Nasal cavity respiratory epithelium epithelial cell of viscerocranial mucosa (primary cell): ENCODE measurements around the gene ALDH7A1. TPM values are rescaled to one million over a fixed set of nuclear protein-coding genes. Genes with fewer than 3 reads are reported as not detected.

ENCODE experiments used
- total RNA-seq: library from RNA; depleted of rRNA; stranded (reverse); fragments of >200 nt; gene quantifications from 2 replicates; pipeline ENCODE4 v1.2.3, GENCODE V29; 2014

The ALDH7A1 gene
- 44.1 and 69.8 TPM in 2 replicates for total RNA-seq

DNA sequence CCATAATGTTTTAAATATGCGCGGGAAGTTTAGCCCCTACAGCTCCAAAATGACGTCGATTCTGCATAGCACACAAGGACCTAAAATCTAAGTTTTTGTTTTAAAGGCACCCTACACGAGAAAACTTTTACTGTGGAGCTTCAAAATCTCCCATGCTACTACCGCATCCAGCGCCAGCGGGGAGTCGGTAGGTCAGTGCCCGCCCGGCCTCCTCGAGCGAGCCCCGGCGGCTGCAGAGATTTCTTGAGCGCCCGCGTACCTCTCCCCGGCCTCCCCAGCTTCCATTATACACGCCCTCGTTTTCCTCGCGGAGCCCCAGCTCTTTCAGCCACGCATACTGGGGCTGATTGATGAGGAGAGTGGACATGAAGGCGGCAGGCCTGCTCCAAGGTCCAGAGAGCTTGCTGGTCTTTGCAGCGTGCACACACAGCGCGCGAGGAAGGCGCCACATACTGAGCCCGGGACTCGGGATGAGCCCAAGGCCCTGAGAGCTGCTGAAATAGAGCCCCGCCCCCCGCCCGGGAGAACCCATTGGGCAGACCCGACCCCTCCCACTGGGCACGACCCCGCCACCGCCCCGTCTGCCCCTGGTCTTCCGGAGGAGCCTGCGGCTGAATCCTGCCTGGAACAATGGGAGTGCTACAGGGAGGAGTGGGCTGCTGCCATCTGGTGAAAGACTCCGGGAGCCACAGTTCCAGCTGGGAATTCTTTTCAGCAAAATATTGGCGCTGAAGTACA lies at the start of gene ALDH7A1:
Gene ALDH7A1 (minus strand): TSS at position 472 of the 738 bp plus-strand sequence. CDS start 21 bp downstream, at position 451.

DNA sequence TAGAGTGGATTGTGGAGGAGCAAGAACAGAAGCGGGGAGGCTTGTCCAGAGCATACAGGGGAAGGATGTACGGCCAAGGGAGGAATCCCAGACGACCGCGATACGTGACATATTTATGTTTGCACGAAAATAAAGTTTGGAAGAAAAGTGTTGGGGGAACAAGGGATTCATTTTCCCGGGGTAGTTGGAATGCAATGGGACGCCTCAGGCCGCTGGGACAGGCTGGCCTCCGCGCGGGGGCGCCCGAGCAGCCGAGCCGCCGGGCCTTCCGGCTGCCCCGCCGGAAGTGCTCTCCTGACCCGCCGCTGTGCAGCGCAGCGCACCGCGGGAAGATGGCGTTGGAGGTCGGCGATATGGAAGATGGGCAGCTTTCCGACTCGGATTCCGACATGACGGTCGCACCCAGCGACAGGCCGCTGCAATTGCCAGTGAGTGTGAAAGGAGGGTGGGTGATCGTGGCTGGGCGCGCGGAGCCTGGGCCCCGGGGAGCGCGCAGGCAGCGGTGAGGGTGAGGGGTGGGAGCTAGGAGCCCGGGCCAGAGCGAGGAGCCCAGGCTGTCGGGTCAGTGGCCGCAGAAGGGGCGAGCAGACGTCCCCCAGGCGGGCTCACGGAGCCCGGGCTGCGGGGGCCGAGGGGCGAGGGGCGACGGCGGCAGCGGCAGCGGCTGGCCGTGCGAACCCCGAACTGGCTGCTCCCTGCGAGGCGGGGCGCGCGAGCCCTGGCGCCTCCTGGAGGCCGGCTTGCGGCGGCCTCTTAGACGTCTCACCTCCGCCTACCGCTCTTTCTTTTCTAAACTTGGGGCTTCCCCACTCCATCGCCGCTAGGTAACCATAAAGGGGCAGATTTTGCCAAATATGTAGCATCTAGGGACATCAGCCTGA lies 5.9 kb upstream of the ALDH7A1 start, which contains the start of gene PHAX:
Gene PHAX (plus strand): TSS at position 317 of the 881 bp plus-strand sequence. CDS start 16 bp downstream, at position 333.

Other genes with a start within 250 kb of the ALDH7A1 start
- gene GRAMD2B, start 171.8 kb downstream of the ALDH7A1 start, total RNA-seq = 23.6 and 25.3 TPM in 2 replicates
- gene PHAX, start 5.7 kb upstream of the ALDH7A1 start, total RNA-seq = 51.3 and 71.7 TPM in 2 replicates
- gene LMNB1, start 181.9 kb upstream of the ALDH7A1 start, total RNA-seq = 2.8 and 4.8 TPM in 2 replicates